Ectodermal cell (in vitro differentiated cells): ENCODE data around the gene RAB43.

Experiments
- H3K27ac ChIP-seq: 2 replicates; pipeline ENCODE4 v1.7.0; 2013; ENCODE audit warnings: mild to moderate bottlenecking, low read depth, low read length; ENCODE audit not compliant: insufficient read depth, poor library complexity, severe bottlenecking
- H3K27me3 ChIP-seq: 2 replicates; pipeline ENCODE4 v1.7.0; 2013; ENCODE audit warnings: mild to moderate bottlenecking, low read length; ENCODE audit not compliant: insufficient read depth, control insufficient read depth, poor library complexity, severe bottlenecking
- H3K36me3 ChIP-seq: one replicate; pipeline ENCODE4 v1.7.0; 2013; ENCODE audit warnings: low read length; ENCODE audit not compliant: control insufficient read depth, insufficient read depth
- H3K4me1 ChIP-seq: one replicate; pipeline ENCODE4 v1.7.0; 2013; ENCODE audit warnings: low read length; ENCODE audit not compliant: control insufficient read depth, insufficient read depth
- H3K4me3 ChIP-seq: 2 replicates; pipeline ENCODE4 v1.7.0; 2013; ENCODE audit warnings: low read depth, low read length, control low read depth; ENCODE audit not compliant: insufficient read depth
- H3K9me3 ChIP-seq: 2 replicates; pipeline ENCODE4 v1.7.0; 2013; ENCODE audit warnings: mild to moderate bottlenecking, low read length, moderate library complexity; ENCODE audit not compliant: control insufficient read depth
- WGBS, 2 experiments: methylation state at CpG; one replicate each; pipeline ENCODE4 v1.1.7; 2013; ENCODE audit warnings: missing lambda C conversion rate in 2 of 2; 5-methylcytosine and 5-hydroxymethylcytosine counted together

Gene RAB43

DNA sequence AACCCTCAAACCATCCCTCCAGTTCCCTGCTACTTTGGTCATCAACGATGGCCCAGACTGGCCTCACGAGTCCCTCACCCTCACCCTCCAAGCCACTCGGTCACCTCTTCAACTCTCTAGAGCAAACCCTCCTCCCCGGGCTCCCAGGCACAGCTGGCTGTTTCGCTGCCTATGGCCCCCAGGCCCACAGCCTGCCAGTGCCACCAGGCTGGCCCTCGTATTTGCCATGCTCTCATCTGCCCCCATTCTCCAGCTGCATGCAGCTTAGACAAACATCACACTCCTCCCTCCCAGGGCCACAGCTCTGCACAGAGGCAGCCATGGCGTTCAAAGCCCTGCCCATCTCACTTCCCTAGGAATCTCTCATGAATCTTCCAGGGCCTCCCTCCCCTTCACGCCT is 13.8 kb downstream of the RAB43 start:
- H3K9me3 ChIP-seq = no peaks in the 10 kb centered on the region
- no peak overlapping the region for H3K4me3 ChIP-seq
- WGBS, 2 experiments = 88% methylated on average over 8 of the region's 8 CpGs
- H3K4me1 ChIP-seq = no peaks in the 10 kb centered on the region
- no peaks in the 10 kb centered on the region for H3K27me3 ChIP-seq
- H3K36me3 ChIP-seq = no peaks in the 10 kb centered on the region
- no peak overlapping the region for H3K27ac ChIP-seq

GRCh38 chr3:129106866-129107565 is 14.6 kb downstream of the RAB43 start:
- WGBS, 2 experiments = 91 to 92% methylated on average over 19 of the region's 19 CpGs
- Histone ChIP-seq H3K4me3 (no peak overlapping the region), H3K9me3 (no peaks in the 10 kb centered on the region), H3K36me3 (no peaks in the 10 kb centered on the region), H3K4me1 (no peaks in the 10 kb centered on the region), H3K27ac (no peak overlapping the region), H3K27me3 (no peaks in the 10 kb centered on the region)

DNA sequence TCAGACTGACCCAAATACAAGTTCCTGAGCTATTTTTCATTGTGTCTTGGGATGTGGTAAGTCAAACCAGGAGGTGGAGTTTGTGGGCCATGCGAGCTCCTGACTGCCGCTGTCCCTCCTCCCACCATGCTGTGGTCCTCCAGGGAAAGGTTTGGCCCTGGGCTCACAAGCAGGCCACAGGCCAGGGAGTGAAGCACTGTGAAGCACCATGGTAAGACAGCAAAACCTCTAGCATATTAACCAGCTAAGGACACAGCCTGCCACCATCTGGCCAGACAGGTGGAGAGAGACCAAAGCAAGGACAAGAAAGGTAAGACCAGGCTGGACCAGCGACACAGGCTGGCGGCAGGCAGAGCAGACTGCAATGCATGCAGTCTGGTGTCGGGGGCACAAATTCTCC is 15.3 kb downstream of the RAB43 start:
- no peaks in the 10 kb centered on the region for H3K27me3 ChIP-seq
- H3K4me1 ChIP-seq = no peaks in the 10 kb centered on the region
- no peaks in the 10 kb centered on the region for H3K9me3 ChIP-seq
- no peak overlapping the region for H3K4me3 ChIP-seq
- WGBS, 2 experiments = 89 to 91% methylated on average over 5 of the region's 5 CpGs
- H3K36me3 ChIP-seq = no peaks in the 10 kb centered on the region
- no peak overlapping the region for H3K27ac ChIP-seq

- H3K4me1 ChIP-seq = no peaks in the 10 kb centered on the region
- no peaks in the 10 kb centered on the region for H3K9me3 ChIP-seq
- H3K36me3 ChIP-seq = no peaks in the 10 kb centered on the region
- H3K27ac ChIP-seq = no peak overlapping the region
- 90 to 93% methylated on average over 4 of the region's 4 CpGs for WGBS, 2 experiments
- H3K4me3 ChIP-seq = no peak overlapping the region
- H3K27me3 ChIP-seq = no peaks in the 10 kb centered on the region
Observed at GRCh38 chr3:129105862-129106261, 15.7 kb downstream of the RAB43 start.

DNA sequence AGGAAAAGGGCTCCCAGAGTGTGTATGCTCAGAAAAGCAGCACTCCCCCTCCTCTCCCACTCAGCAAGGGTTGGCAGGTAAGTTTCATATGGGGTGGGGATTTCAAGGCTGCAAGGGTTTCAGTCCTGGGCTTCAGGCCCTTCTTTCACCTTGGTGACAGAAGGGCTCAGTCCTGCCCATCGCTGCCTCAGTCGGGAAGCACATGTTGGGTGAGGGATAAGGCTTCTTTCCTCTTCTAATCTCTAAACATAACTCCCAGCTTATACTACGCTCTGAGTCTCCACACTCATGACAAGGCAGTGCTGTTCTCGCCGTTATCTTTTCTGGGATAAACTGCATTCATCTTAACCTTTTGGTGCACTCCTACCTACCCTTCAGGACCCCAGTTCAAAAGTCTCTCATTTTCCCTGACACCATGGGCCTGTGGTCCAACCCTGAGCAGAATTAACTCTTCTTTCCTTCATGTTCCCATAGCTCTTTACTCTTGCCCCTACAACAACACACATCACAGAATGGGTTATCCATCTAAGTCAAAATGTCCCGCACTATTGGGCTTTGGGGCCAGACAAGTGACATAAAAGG is 17.0 kb downstream of the RAB43 start:
- WGBS, 2 experiments = 96 to 97% methylated on average over 6 of the region's 6 CpGs
- Histone ChIP-seq H3K36me3 (no peaks in the 10 kb centered on the region), H3K4me3 (no peak overlapping the region), H3K9me3 (no peaks in the 10 kb centered on the region), H3K27me3 (no peaks in the 10 kb centered on the region), H3K4me1 (no peaks in the 10 kb centered on the region), H3K27ac (no peak overlapping the region)

GRCh38 chr3:129104051-129104450 is 17.6 kb downstream of the RAB43 start:
- no peaks in the 10 kb centered on the region for H3K36me3 ChIP-seq
- no peaks in the 10 kb centered on the region for H3K4me1 ChIP-seq
- H3K27ac ChIP-seq = no peak overlapping the region
- no peaks in the 10 kb centered on the region for H3K27me3 ChIP-seq
- no peaks in the 10 kb centered on the region for H3K9me3 ChIP-seq
- 91 to 96% methylated on average over 5 to 6 of the region's 6 CpGs for WGBS, 2 experiments
- no peak overlapping the region for H3K4me3 ChIP-seq

DNA sequence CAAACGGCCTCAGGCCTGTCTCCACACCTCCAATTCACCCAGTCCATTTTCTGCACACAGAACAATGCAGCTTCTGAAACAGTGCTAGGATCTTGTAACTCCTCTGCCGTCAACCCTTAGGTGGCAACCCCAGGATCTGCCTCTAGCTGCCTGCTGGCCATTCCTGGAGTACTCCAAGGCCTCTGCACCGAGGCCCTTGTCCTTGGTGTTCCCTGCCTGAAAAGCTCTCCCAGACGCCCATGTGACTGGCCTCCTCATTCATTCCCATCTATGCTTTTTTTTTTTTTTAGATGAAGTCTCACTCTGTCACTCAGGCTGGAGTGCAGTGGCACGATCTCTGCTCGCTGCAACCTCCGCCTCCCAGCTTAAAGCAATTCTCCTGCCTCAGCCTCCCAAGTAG is 18.3 kb downstream of the RAB43 start:
- no peak overlapping the region for H3K4me3 ChIP-seq
- no peaks in the 10 kb centered on the region for H3K4me1 ChIP-seq
- no peaks in the 10 kb centered on the region for H3K36me3 ChIP-seq
- no peaks in the 10 kb centered on the region for H3K27me3 ChIP-seq
- no peak overlapping the region for H3K27ac ChIP-seq
- H3K9me3 ChIP-seq = no peaks in the 10 kb centered on the region
- 87 to 88% methylated on average over 7 of the region's 7 CpGs for WGBS, 2 experiments

- WGBS, 2 experiments = 93% methylated on average over 12 of the region's 12 CpGs
Observed at GRCh38 chr3:129101370-129102138, 20.1 kb downstream of the RAB43 start.

GRCh38 chr3:129100274-129100673 is 21.3 kb downstream of the RAB43 start:
- H3K4me1 ChIP-seq = no peaks in the 10 kb centered on the region
- no peaks in the 10 kb centered on the region for H3K36me3 ChIP-seq
- H3K27me3 ChIP-seq = no peaks in the 10 kb centered on the region
- no peaks in the 10 kb centered on the region for H3K9me3 ChIP-seq
- 88 to 93% methylated on average over 1 of the region's 1 CpG for WGBS, 2 experiments
- no peak overlapping the region for H3K4me3 ChIP-seq
- no peak overlapping the region for H3K27ac ChIP-seq

More at GRCh38 chr3:129101370-129102138, 20.1 kb downstream of the RAB43 start:
- no peak overlapping the region for H3K27ac ChIP-seq
- H3K4me1 ChIP-seq = no peaks in the 10 kb centered on the region
- no peaks in the 10 kb centered on the region for H3K9me3 ChIP-seq
- H3K27me3 ChIP-seq = no peaks in the 10 kb centered on the region
- H3K36me3 ChIP-seq = no peaks in the 10 kb centered on the region
- H3K4me3 ChIP-seq = no peak overlapping the region

DNA sequence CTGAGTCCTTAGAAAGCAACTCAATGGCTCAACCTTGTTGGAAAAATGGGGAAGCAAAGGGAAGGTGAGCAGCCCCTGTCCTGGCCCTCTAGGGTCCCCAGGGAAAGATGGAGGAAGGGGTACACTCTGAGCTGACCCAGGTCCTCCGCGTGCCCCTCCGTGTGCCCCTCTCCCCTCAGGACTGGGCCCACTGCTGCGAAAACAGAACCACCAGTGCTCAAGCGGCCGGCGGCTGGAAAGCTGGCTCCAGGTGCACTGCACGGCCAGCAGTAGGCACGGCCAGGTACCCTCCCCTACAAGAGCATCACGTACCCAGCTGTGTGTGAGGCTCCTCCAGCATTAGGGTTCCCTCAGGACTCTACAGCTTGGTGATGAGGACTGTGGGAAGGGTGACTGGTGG is 26.3 kb downstream of the RAB43 start:
- no peaks in the 10 kb centered on the region for H3K4me1 ChIP-seq
- no peaks in the 10 kb centered on the region for H3K36me3 ChIP-seq
- no peak overlapping the region for H3K4me3 ChIP-seq
- 95 to 97% methylated on average over 10 of the region's 10 CpGs for WGBS, 2 experiments
- H3K9me3 ChIP-seq = no peaks in the 10 kb centered on the region
- H3K27me3 ChIP-seq = no peaks in the 10 kb centered on the region
- no peak overlapping the region for H3K27ac ChIP-seq
